Measurements from ENCODE around the gene UBE2D2. TPM values are rescaled to one million over a fixed set of nuclear protein-coding genes. Genes with fewer than 3 reads are reported as not detected.
A peak's percentile ranks its signal among the peaks of the same experiment; 100 is the strongest.

UBE2D2 gene
- total and polyA plus RNA-seq, 2 experiments from 2014 or later: 120 to 172 TPM

DNA sequence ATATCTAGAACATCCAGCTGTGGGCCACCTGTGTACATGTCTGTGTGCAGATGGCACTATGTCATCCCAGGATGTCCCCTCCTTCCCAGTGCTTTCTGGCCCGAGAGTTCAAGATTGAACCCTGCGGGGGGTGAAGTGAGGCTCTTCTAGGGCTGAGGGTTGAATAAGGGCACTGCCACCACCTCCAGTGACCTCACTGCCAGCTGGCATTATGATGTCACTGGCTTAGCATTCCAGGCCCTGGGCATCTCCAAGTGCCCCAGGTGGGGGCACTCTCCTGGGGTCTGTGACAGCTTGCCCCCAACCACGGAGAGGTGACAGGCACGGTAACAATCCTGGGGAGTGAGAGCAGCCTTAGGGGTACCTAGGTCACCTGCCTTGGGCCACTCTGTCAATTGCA is 114.1 kb downstream of the UBE2D2 start:
- Histone ChIP-seq H3K9me2 (ENCODE audit: insufficient read depth) (no peaks in the 10 kb centered on the region), H4K20me1 (replicated peaks; ENCODE audit: insufficient read depth) (peaks cover 72% of the 10 kb centered on the region), H3K79me2 (replicated peaks; ENCODE audit: insufficient read depth) (peaks cover 78% of the 10 kb centered on the region), H2AFZ (no peak overlapping the region), H3K27ac (ENCODE audit: low read depth) (no peak overlapping the region), H3K4me3 (no peak overlapping the region), H3F3A (replicated peaks; ENCODE audit: low read depth) (0 out of 2 replicates have a peak, but pooled peaks cover 21% of the 10 kb centered on the region), H3K4me1 (ENCODE audit: insufficient read depth) (peaks cover 25% of the 10 kb centered on the region), H3K36me3 (ENCODE audit: insufficient read depth) (no peaks in the 10 kb centered on the region), H3K4me2 (no peak overlapping the region), H3K27me3 (ENCODE audit: insufficient read depth) (no peaks in the 10 kb centered on the region)
- peaks cover 12% of the 10 kb centered on the region for H3K36me3 Mint-ChIP-seq (ENCODE audit: low read depth)
- ATAC-seq: no peak
- DNase-seq (ENCODE audit: low spot score): no peak
- peaks cover 21% of the 10 kb centered on the region for H3K27me3 Mint-ChIP-seq (ENCODE audit: insufficient read depth, low read depth, poor library complexity)
- no peak for TF ChIP-seq NANOG (IDR thresholded peaks at IDR 0.05; ENCODE audit: borderline replicate concordance)
- TF ChIP-seq, protein P1, sequence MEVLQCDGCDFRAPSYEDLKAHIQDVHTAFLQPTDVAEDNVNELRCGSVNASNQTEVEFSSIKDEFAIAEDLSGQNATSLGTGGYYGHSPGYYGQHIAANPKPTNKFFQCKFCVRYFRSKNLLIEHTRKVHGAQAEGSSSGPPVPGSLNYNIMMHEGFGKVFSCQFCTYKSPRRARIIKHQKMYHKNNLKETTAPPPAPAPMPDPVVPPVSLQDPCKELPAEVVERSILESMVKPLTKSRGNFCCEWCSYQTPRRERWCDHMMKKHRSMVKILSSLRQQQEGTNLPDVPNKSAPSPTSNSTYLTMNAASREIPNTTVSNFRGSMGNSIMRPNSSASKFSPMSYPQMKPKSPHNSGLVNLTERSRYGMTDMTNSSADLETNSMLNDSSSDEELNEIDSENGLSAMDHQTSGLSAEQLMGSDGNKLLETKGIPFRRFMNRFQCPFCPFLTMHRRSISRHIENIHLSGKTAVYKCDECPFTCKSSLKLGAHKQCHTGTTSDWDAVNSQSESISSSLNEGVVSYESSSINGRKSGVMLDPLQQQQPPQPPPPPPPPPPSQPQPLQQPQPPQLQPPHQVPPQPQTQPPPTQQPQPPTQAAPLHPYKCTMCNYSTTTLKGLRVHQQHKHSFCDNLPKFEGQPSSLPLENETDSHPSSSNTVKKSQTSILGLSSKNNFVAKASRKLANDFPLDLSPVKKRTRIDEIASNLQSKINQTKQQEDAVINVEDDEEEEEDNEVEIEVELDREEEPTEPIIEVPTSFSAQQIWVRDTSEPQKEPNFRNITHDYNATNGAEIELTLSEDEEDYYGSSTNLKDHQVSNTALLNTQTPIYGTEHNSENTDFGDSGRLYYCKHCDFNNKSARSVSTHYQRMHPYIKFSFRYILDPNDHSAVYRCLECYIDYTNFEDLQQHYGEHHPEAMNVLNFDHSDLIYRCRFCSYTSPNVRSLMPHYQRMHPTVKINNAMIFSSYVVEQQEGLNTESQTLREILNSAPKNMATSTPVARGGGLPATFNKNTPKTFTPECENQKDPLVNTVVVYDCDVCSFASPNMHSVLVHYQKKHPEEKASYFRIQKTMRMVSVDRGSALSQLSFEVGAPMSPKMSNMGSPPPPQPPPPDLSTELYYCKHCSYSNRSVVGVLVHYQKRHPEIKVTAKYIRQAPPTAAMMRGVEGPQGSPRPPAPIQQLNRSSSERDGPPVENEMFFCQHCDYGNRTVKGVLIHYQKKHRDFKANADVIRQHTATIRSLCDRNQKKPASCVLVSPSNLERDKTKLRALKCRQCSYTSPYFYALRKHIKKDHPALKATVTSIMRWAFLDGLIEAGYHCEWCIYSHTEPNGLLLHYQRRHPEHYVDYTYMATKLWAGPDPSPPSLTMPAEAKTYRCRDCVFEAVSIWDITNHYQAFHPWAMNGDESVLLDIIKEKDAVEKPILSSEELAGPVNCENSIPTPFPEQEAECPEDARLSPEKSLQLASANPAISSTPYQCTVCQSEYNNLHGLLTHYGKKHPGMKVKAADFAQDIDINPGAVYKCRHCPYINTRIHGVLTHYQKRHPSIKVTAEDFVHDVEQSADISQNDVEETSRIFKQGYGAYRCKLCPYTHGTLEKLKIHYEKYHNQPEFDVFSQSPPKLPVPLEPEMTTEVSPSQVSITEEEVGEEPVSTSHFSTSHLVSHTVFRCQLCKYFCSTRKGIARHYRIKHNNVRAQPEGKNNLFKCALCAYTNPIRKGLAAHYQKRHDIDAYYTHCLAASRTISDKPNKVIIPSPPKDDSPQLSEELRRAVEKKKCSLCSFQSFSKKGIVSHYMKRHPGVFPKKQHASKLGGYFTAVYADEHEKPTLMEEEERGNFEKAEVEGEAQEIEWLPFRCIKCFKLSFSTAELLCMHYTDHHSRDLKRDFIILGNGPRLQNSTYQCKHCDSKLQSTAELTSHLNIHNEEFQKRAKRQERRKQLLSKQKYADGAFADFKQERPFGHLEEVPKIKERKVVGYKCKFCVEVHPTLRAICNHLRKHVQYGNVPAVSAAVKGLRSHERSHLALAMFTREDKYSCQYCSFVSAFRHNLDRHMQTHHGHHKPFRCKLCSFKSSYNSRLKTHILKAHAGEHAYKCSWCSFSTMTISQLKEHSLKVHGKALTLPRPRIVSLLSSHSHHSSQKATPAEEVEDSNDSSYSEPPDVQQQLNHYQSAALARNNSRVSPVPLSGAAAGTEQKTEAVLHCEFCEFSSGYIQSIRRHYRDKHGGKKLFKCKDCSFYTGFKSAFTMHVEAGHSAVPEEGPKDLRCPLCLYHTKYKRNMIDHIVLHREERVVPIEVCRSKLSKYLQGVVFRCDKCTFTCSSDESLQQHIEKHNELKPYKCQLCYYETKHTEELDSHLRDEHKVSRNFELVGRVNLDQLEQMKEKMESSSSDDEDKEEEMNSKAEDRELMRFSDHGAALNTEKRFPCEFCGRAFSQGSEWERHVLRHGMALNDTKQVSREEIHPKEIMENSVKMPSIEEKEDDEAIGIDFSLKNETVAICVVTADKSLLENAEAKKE (CRISPR knock-in tag; IDR thresholded peaks at IDR 0.05): no peak
- TF ChIP-seq POLR2AphosphoS5 (IDR thresholded peaks at IDR 0.05; ENCODE audit: low read depth): 0 out of 2 replicates have a peak, but pooled peaks have one; percentile 16
- no peaks in the 10 kb centered on the region for H3K9me3 Mint-ChIP-seq
- no peak overlapping the region; the same call in 1 of the 2 replicates for H3K27ac Mint-ChIP-seq
- no peak overlapping the region for H3K4me3 Mint-ChIP-seq
- peaks cover 57% of the 10 kb centered on the region for H3K4me1 Mint-ChIP-seq

DNA sequence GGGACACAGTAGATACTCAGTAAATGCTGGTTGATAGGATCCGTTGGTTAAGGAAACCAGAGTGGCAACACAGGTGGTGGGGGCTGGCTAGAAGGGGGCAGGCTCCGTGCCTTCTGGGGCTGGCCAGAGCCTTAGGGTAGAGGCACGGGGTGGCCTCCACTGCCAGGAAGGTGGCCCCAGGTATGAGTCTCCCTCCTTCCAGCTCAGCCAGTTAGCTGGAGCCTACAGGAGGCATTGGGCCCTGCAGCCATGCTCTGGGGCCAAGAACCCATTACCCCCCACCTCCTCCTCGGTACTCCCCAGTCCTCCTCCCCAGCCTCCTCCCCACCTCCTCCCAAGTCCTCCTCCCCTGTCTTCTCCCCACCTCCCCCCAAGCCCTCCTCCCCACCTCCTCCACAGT is 114.7 kb downstream of the UBE2D2 start:
- H3K9me2 ChIP-seq (ENCODE audit: insufficient read depth): no peaks in the 10 kb centered on the region
- Mint-ChIP-seq H3K27ac (no peak overlapping the region), H3K9me3 (no peaks in the 10 kb centered on the region), H3K27me3 (ENCODE audit: insufficient read depth, low read depth, poor library complexity) (peaks cover 22% of the 10 kb centered on the region), H3K4me3 (no peak overlapping the region), H3K4me1 (peaks cover 51% of the 10 kb centered on the region), H3K36me3 (ENCODE audit: low read depth) (peaks cover 12% of the 10 kb centered on the region)
- H3K27ac ChIP-seq (ENCODE audit: low read depth): no peak overlapping the region
- DNase-seq (ENCODE audit: low spot score) (no peak), ATAC-seq (no peak)
- H3F3A ChIP-seq (replicated peaks; ENCODE audit: low read depth): 0 out of 2 replicates have a peak, but pooled peaks cover 18% of the 10 kb centered on the region
- H4K20me1 ChIP-seq (replicated peaks; ENCODE audit: insufficient read depth): peaks cover 66% of the 10 kb centered on the region
- H3K4me2 ChIP-seq: no peak overlapping the region
- TF ChIP-seq JUNB (IDR thresholded peaks at IDR 0.05; ENCODE audit: unreplicated experiment) (no peak), STAT1 (IDR thresholded peaks at IDR 0.05; ENCODE audit: unreplicated experiment) (no peak), EZH2phosphoT487 (IDR thresholded peaks at IDR 0.05; ENCODE audit: unreplicated experiment) (no peak)
- H3K36me3 ChIP-seq (ENCODE audit: insufficient read depth): no peaks in the 10 kb centered on the region; the same call in 1 of the 2 replicates
- peaks cover 19% of the 10 kb centered on the region for H3K4me1 ChIP-seq (ENCODE audit: insufficient read depth)
- no peak overlapping the region for H2AFZ ChIP-seq
- peaks cover 72% of the 10 kb centered on the region for H3K79me2 ChIP-seq (replicated peaks; ENCODE audit: insufficient read depth)
- H3K4me3 ChIP-seq: no peak overlapping the region
- H3K27me3 ChIP-seq (ENCODE audit: insufficient read depth): no peaks in the 10 kb centered on the region
